Measurements from ENCODE around the gene DCHS1. TPM values are rescaled to one million over a fixed set of nuclear protein-coding genes. Genes with fewer than 3 reads are reported as not detected.

The DCHS1 gene
- 0.90 and 1.1 TPM in 2 replicates for total RNA-seq (2014; rRNA removed; shearing (Covaris generic))

DNA sequence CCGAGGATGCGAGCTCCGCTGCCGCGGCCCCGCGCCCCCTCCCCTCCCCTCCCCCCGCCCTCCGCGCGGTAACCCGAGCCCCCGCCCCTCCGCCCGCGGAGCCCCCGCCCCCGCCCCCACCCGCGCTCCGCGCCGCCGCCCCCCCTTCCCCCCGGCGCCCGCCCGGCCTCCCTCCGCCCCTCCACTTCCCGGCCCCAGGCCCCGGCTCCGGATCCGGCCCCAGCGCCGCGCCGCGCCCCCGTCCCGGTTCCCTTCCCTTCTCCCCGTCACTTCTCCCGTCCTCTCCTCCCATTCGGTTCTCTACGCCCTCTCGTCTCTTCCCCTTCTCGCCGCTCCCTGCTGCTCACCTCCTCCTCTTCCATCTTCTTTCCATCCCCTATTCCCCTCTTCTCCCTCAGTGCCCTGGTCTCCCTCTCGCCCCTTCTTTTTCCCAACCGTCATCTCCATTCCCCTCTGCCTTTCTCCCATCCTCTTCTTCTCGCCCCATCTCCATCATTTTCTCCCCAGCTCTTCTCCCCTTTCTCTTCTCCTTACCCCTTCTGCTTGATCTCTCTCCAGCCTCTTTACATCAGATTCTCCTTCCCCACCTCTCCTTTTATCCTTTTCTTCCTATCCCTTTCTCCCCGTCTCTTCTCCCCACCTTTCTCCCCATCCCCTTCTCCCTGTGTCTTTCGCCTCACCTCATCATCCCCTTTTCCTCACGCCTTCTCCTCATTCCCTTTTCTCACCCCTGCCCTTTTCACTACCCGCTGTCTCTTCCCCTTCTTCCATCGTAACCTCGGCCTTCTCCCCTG is at the start of gene DCHS1:
Gene DCHS1, minus strand, starts transcription at position 20 of the 794 bp plus-strand sequence. CDS start 14,196 bp downstream, outside the sequence.

GRCh38 chr11:6682936-6683861 is 27.6 kb upstream of the DCHS1 start, which contains the start of gene MRPL17:
Gene MRPL17 (minus strand): TSS chr11:6683340. CDS start chr11:6683296, 44 bp downstream.

DNA sequence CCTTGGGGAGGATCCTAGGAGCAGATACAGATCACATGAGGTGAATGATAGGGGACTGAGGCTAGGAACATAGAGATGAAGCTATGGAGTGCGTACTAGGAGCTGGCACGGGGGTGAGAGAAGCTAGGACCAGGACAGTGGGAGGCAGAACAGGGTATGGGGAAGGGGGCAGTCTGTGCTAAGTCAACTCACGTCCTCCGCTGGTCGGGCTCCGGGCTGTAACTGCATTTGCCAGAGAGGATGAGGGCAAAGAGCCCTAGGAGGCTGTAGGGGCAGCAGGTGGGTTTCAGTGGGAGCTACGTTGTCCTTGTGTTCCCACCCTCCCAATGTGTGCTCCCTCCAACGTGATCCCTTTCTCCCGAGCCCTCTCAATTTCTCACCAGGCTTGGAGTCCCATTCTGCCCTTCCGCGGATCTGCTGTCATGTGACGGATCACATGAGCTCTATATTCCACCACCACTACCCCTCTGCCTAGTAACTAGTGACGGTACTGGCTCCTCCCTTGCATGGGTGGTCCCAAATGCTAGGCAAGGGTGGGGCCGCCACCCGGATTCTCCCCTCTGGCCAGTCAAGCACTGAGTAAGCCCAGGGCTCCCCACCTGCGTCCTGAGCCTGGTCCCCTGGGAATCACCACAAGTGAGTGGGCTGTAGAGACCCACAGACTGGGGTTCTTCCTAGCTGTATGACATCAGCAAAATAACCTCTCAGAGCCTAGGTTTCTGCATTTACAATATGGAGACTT is 36.4 kb downstream of the DCHS1 start, which contains the start of gene TPP1:
Gene TPP1, minus strand, starts transcription at position 419 of the 742 bp plus-strand sequence. Its CDS starts 22 bp downstream, at position 397.

GRCh38 chr11:6612213-6613041 is 43.2 kb downstream of the DCHS1 start, which contains the start of gene TAF10:
Gene TAF10 (minus strand): TSS chr11:6612216. CDS start chr11:6612189, 27 bp downstream.

DNA sequence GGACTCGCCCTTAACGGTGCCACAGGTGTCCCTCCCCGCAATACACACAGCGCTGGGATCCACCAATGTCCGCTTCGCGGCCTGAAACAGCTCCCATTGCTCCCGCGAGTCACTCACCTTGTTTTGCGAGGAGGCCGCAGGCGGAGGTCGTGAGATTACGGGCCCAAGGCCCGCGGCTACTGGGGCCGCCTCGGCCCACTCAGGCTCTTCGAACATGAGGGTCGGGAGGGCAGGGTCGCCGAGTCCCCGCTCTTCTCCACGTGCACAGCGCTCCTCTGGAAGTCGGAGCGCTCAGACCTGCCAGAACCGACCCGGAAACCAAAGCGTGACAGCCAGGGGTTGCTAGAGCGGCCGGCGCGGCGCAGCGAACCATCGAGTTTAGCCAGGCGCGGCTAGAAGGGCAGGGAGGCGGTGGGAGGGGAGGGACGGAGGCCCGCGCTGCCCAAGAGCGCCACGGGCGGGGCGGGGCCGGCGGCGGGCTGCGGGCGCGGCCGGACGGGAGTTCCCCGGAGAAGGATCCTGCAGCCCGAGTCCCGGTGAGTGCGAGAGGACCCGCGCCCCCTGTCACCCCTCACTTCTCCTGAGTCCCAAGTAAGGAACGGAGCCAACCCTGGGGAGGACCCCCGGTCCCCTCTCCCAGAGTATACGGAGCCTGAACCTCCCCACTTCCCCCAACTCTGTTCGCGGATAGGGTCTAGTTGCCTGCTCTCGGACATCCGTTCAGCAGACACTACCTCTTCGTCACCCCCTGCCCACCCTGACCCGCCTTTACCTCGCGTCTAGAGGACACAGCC is 52.1 kb downstream of the DCHS1 start, which contains the start of the genes ILK and RRP8:
Gene ILK, plus strand, starts transcription at position 488 of the 794 bp plus-strand sequence. CDS start 498 bp downstream, outside the sequence.
Gene RRP8, minus strand, starts transcription at position 330 of the 794 bp plus-strand sequence. Its CDS starts 114 bp downstream, at position 216.

Other genes starting within 250 kb of the DCHS1 start
- 20.5 and 23.3 TPM in 2 replicates for gene APBB1, start 236.7 kb downstream of the DCHS1 start, total RNA-seq (2014; rRNA removed; shearing (Covaris generic))
- gene HPX, start 214.8 kb downstream of the DCHS1 start, total RNA-seq (2014; rRNA removed; shearing (Covaris generic)): 0.45 and 0.53 TPM in 2 replicates
- gene TRIM3, start 181.9 kb downstream of the DCHS1 start, total RNA-seq (2014; rRNA removed; shearing (Covaris generic)): 12.4 TPM in 2 replicates
- 72.9 and 85.0 TPM in 2 replicates for gene ARFIP2, start 174.5 kb downstream of the DCHS1 start, total RNA-seq (2014; rRNA removed; shearing (Covaris generic))
- 24.4 and 34.9 TPM in 2 replicates for gene TIMM10B, start 174.3 kb downstream of the DCHS1 start, total RNA-seq (2014; rRNA removed; shearing (Covaris generic))
- 12.2 and 12.9 TPM in 2 replicates for gene DNHD1, start 158.5 kb downstream of the DCHS1 start, total RNA-seq (2014; rRNA removed; shearing (Covaris generic))
- gene RRP8, start 52.2 kb downstream of the DCHS1 start, total RNA-seq (2014; rRNA removed; shearing (Covaris generic)): 14.3 and 18.4 TPM in 2 replicates
- 64.3 and 66.9 TPM in 2 replicates for gene ILK, start 52.0 kb downstream of the DCHS1 start, total RNA-seq (2014; rRNA removed; shearing (Covaris generic))
- 126 and 155 TPM in 2 replicates for gene TAF10, start 43.6 kb downstream of the DCHS1 start, total RNA-seq (2014; rRNA removed; shearing (Covaris generic))
- gene TPP1, start 36.4 kb downstream of the DCHS1 start, total RNA-seq (2014; rRNA removed; shearing (Covaris generic)): 11.5 and 14.2 TPM in 2 replicates
- gene MRPL17, start 27.5 kb upstream of the DCHS1 start, total RNA-seq (2014; rRNA removed; shearing (Covaris generic)): 74.3 and 78.2 TPM in 2 replicates
- 0.08 TPM in 1 of 2 replicates, not detected in the other for gene OR2AG2, start 116.2 kb upstream of the DCHS1 start, total RNA-seq (2014; rRNA removed; shearing (Covaris generic))
- gene OR2AG1, start 127.2 kb upstream of the DCHS1 start, total RNA-seq (2014; rRNA removed; shearing (Covaris generic)): not detected in 2 replicates
- gene OR6A2, start 143.9 kb upstream of the DCHS1 start, total RNA-seq (2014; rRNA removed; shearing (Covaris generic)): 0.11 and 0.19 TPM in 2 replicates
- not detected in 2 replicates for gene OR10A5, start 189.9 kb upstream of the DCHS1 start, total RNA-seq (2014; rRNA removed; shearing (Covaris generic))
- not detected in 2 replicates for gene OR10A2, start 207.2 kb upstream of the DCHS1 start, total RNA-seq (2014; rRNA removed; shearing (Covaris generic))
- gene OR10A4, start 220.8 kb upstream of the DCHS1 start, total RNA-seq (2014; rRNA removed; shearing (Covaris generic)): not detected in 2 replicates
- gene OR2D2, start 236.7 kb upstream of the DCHS1 start, total RNA-seq (2014; rRNA removed; shearing (Covaris generic)): 0.40 TPM in 1 of 2 replicates, not detected in the other

All from A375 (cell line).